GM23338 (cell line): Measurements from ENCODE around the gene ANKS1B. TPM values are rescaled to one million over a fixed set of nuclear protein-coding genes. Genes with fewer than 3 reads are reported as not detected.

Source experiments
- ATAC-seq: fragments of 200-7000 bp; cut with Tn5 transposase; 3 replicates; pipeline ENCODE4 v1.9.1; 2020
- DNase-seq: peaks from one replicate; pipeline ENCODE4 v3.0.0-alpha.2; 2015; ENCODE audit warnings: low spot score
- H2AFZ ChIP-seq: fragments of 200-600 bp; sonication (generic); 2 replicates; pipeline ENCODE4 v1.8.0; 2016; ENCODE audit warnings: antibody characterized with exemption, mild to moderate bottlenecking, moderate library complexity
- H3F3A ChIP-seq: fragments of 200-600 bp; sonication (generic); replicated peaks from 2 replicates; pipeline ENCODE4 v1.8.0; 2017; ENCODE audit warnings: antibody characterized with exemption, mixed run types, low read depth
- H3K27ac ChIP-seq: fragments of 200-600 bp; sonication (generic); 2 replicates; pipeline ENCODE4 v1.6.1; 2016; ENCODE audit warnings: low read depth
- H3K27me3 ChIP-seq: fragments of 200-600 bp; sonication (generic); 2 replicates; pipeline ENCODE4 v1.8.0; 2016; ENCODE audit warnings: mild to moderate bottlenecking, mixed run types, moderate library complexity; ENCODE audit not compliant: insufficient read depth
- H3K36me3 ChIP-seq: fragments of 200-600 bp; sonication (generic); 2 replicates; pipeline ENCODE4 v1.8.0; 2016; ENCODE audit warnings: mild to moderate bottlenecking; ENCODE audit not compliant: insufficient read depth
- H3K4me1 ChIP-seq: fragments of 200-600 bp; sonication (generic); 2 replicates; pipeline ENCODE4 v1.8.0; 2016; ENCODE audit warnings: mild to moderate bottlenecking, moderate library complexity; ENCODE audit not compliant: insufficient read depth
- H3K4me2 ChIP-seq: fragments of 200-600 bp; sonication (generic); 2 replicates; pipeline ENCODE4 v1.7.1; 2017; ENCODE audit warnings: mixed run types
- H3K4me3 ChIP-seq: fragments of 200-600 bp; sonication (generic); 2 replicates; pipeline ENCODE4 v1.6.1; 2016; ENCODE audit warnings: mixed run types
- H3K79me2 ChIP-seq: fragments of 200-600 bp; sonication (generic); replicated peaks from 2 replicates; pipeline ENCODE4 v1.8.0; 2017; ENCODE audit warnings: mild to moderate bottlenecking; ENCODE audit not compliant: insufficient read depth
- H3K9me2 ChIP-seq: fragments of 200-600 bp; sonication (generic); 2 replicates; pipeline ENCODE4 v1.8.0; 2017; ENCODE audit not compliant: insufficient read depth
- H4K20me1 ChIP-seq: fragments of 200-600 bp; sonication (generic); replicated peaks from 2 replicates; pipeline ENCODE4 v1.8.0; 2017; ENCODE audit warnings: mild to moderate bottlenecking; ENCODE audit not compliant: insufficient read depth
- H3K27ac Mint-ChIP-seq: 2 replicates; pipeline ENCODE4 v1.8.0; 2020; ENCODE audit warnings: inconsistent platforms, mild to moderate bottlenecking, moderate library complexity, mixed read lengths
- H3K27me3 Mint-ChIP-seq: 3 replicates; pipeline ENCODE4 v1.8.0; 2022; ENCODE audit warnings: low read depth, mild to moderate bottlenecking, moderate library complexity, mixed read lengths, inconsistent platforms; ENCODE audit not compliant: insufficient read depth, poor library complexity
- H3K36me3 Mint-ChIP-seq: 3 replicates; pipeline ENCODE4 v1.8.0; 2021; ENCODE audit warnings: low read depth, mild to moderate bottlenecking, inconsistent platforms, moderate library complexity, mixed read lengths
- H3K4me1 Mint-ChIP-seq: 3 replicates; pipeline ENCODE4 v1.8.0; 2020; ENCODE audit warnings: mild to moderate bottlenecking, inconsistent platforms, mixed read lengths
- H3K4me3 Mint-ChIP-seq: 3 replicates; pipeline ENCODE4 v1.8.0; 2021; ENCODE audit warnings: moderate library complexity, mild to moderate bottlenecking, inconsistent platforms, mixed read lengths
- H3K9me3 Mint-ChIP-seq: 3 replicates; pipeline ENCODE4 v1.8.0; 2020; ENCODE audit warnings: moderate library complexity, mild to moderate bottlenecking, inconsistent platforms, mixed read lengths
- EZH2 ChIP-seq: fragments of 200-600 bp; sonication (generic); IDR thresholded peaks from one replicate; pipeline ENCODE4 v1.8.0; 2017; ENCODE audit warnings: antibody characterized with exemption, mild to moderate bottlenecking, low read depth; ENCODE audit not compliant: unreplicated experiment
- NANOG ChIP-seq: IDR thresholded peaks from 2 replicates; pipeline ENCODE4 v1.6.1; 2016; ENCODE audit warnings: antibody characterized with exemption, borderline replicate concordance
- POLR2AphosphoS5 ChIP-seq: IDR thresholded peaks from 2 replicates; pipeline ENCODE4 v1.6.1; 2016; ENCODE audit warnings: antibody characterized with exemption, low read depth
- ZNF114 ChIP-seq: fragments of 250-450 bp; sonication (Bioruptor Pico); IDR thresholded peaks from 2 replicates; pipeline ENCODE4 v1.5.0; 2020; ENCODE audit warnings: mild to moderate bottlenecking, moderate library complexity
- ZNF331 ChIP-seq: fragments of 250-450 bp; sonication (Bioruptor Pico); IDR thresholded peaks from 2 replicates; pipeline ENCODE4 v1.5.0; 2020; ENCODE audit warnings: low read depth, mild to moderate bottlenecking, moderate library complexity
- polyA plus RNA-seq: library from polyadenylated mRNA; unstranded; fragments of >200 nt; fragmentation: Nextera tagmentation; extraction: Ambion mirVana; gene quantifications from 2 replicates; pipeline ENCODE4 v1.2.1, GENCODE V29; 2016
- total RNA-seq: library from RNA; depleted of rRNA; stranded (reverse); fragments of >200 nt; shearing (Covaris generic); gene quantifications from 2 replicates; pipeline ENCODE4 v1.2.3, GENCODE V29; 2014
- TF ChIP-seq, protein P1 (sequence below): fragments of 250-450 bp; sonication (Bioruptor Pico); IDR thresholded peaks from 2 replicates; pipeline ENCODE4 v1.5.0; 2020; ENCODE audit warnings: mild to moderate bottlenecking, moderate library complexity
- TF ChIP-seq, protein P2 (sequence below), 2 experiments: fragments of 200-600 bp in 1 of 2; sonication (generic) in 1 of 2; conservative IDR thresholded peaks; 2 replicates each; pipeline versions ENCODE4 v1.5.1 to v1.6.1; 2016 to 2017; ENCODE audit warnings: antibody characterized with exemption in 2 of 2, low read depth in 2 of 2, mild to moderate bottlenecking in 2 of 2, moderate library complexity in 1 of 2
- TF ChIP-seq, protein P3 (sequence below): IDR thresholded peaks from one replicate; pipeline ENCODE4 v1.6.1; 2018; ENCODE audit warnings: antibody characterized with exemption; ENCODE audit not compliant: unreplicated experiment

Gene ANKS1B
- total and polyA plus RNA-seq, 2 experiments from 2014 or later = 4.3 to 5.8 TPM

DNA sequence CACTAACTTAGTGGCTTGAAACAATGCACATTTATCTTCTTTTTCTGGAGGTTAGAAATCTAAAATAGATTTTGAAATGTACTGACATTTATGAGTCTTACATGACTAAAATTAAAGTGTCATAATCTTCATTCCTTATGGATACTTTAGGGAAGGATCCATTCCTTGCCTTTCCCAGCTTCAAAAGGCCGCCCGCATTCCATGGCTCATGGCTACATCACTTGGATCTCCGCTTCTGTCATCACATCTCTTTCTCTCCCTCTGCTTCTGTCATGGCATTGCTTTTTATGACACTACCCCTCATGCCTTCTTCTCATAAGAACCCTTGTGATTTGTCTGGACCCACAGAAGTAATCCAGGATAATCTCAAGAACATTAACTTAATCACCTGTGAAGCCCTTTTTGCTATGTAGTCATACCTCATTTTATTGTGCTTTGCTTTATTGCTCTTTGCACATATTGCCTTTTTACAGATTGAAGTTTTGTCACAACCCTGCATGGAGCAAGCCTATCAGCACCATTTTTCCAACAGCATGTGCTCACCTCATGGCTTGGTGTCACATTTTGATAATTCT, 270.7 kb downstream of the ANKS1B start (continued):
- TF ChIP-seq, protein P1, sequence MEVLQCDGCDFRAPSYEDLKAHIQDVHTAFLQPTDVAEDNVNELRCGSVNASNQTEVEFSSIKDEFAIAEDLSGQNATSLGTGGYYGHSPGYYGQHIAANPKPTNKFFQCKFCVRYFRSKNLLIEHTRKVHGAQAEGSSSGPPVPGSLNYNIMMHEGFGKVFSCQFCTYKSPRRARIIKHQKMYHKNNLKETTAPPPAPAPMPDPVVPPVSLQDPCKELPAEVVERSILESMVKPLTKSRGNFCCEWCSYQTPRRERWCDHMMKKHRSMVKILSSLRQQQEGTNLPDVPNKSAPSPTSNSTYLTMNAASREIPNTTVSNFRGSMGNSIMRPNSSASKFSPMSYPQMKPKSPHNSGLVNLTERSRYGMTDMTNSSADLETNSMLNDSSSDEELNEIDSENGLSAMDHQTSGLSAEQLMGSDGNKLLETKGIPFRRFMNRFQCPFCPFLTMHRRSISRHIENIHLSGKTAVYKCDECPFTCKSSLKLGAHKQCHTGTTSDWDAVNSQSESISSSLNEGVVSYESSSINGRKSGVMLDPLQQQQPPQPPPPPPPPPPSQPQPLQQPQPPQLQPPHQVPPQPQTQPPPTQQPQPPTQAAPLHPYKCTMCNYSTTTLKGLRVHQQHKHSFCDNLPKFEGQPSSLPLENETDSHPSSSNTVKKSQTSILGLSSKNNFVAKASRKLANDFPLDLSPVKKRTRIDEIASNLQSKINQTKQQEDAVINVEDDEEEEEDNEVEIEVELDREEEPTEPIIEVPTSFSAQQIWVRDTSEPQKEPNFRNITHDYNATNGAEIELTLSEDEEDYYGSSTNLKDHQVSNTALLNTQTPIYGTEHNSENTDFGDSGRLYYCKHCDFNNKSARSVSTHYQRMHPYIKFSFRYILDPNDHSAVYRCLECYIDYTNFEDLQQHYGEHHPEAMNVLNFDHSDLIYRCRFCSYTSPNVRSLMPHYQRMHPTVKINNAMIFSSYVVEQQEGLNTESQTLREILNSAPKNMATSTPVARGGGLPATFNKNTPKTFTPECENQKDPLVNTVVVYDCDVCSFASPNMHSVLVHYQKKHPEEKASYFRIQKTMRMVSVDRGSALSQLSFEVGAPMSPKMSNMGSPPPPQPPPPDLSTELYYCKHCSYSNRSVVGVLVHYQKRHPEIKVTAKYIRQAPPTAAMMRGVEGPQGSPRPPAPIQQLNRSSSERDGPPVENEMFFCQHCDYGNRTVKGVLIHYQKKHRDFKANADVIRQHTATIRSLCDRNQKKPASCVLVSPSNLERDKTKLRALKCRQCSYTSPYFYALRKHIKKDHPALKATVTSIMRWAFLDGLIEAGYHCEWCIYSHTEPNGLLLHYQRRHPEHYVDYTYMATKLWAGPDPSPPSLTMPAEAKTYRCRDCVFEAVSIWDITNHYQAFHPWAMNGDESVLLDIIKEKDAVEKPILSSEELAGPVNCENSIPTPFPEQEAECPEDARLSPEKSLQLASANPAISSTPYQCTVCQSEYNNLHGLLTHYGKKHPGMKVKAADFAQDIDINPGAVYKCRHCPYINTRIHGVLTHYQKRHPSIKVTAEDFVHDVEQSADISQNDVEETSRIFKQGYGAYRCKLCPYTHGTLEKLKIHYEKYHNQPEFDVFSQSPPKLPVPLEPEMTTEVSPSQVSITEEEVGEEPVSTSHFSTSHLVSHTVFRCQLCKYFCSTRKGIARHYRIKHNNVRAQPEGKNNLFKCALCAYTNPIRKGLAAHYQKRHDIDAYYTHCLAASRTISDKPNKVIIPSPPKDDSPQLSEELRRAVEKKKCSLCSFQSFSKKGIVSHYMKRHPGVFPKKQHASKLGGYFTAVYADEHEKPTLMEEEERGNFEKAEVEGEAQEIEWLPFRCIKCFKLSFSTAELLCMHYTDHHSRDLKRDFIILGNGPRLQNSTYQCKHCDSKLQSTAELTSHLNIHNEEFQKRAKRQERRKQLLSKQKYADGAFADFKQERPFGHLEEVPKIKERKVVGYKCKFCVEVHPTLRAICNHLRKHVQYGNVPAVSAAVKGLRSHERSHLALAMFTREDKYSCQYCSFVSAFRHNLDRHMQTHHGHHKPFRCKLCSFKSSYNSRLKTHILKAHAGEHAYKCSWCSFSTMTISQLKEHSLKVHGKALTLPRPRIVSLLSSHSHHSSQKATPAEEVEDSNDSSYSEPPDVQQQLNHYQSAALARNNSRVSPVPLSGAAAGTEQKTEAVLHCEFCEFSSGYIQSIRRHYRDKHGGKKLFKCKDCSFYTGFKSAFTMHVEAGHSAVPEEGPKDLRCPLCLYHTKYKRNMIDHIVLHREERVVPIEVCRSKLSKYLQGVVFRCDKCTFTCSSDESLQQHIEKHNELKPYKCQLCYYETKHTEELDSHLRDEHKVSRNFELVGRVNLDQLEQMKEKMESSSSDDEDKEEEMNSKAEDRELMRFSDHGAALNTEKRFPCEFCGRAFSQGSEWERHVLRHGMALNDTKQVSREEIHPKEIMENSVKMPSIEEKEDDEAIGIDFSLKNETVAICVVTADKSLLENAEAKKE = no peak
- TF ChIP-seq, protein P2, sequence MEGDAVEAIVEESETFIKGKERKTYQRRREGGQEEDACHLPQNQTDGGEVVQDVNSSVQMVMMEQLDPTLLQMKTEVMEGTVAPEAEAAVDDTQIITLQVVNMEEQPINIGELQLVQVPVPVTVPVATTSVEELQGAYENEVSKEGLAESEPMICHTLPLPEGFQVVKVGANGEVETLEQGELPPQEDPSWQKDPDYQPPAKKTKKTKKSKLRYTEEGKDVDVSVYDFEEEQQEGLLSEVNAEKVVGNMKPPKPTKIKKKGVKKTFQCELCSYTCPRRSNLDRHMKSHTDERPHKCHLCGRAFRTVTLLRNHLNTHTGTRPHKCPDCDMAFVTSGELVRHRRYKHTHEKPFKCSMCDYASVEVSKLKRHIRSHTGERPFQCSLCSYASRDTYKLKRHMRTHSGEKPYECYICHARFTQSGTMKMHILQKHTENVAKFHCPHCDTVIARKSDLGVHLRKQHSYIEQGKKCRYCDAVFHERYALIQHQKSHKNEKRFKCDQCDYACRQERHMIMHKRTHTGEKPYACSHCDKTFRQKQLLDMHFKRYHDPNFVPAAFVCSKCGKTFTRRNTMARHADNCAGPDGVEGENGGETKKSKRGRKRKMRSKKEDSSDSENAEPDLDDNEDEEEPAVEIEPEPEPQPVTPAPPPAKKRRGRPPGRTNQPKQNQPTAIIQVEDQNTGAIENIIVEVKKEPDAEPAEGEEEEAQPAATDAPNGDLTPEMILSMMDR (conservative IDR thresholded peaks at IDR 0.05; ENCODE audit: low read depth in 2 of 2) = no peak

GRCh38 chr12:99712281-99712680, 272.5 kb downstream of the ANKS1B start:
- peaks cover 7% of the 10 kb centered on the region for H3K4me1 Mint-ChIP-seq
- no peaks in the 10 kb centered on the region for H4K20me1 ChIP-seq
- no peaks in the 10 kb centered on the region for H3F3A ChIP-seq
- no peaks in the 10 kb centered on the region for H3K79me2 ChIP-seq
- H2AFZ ChIP-seq = no peak overlapping the region
- peaks cover 13% of the 10 kb centered on the region for H3K9me3 Mint-ChIP-seq
- peaks cover 9% of the 10 kb centered on the region for H3K36me3 Mint-ChIP-seq
- H3K4me2 ChIP-seq = no peak overlapping the region
- H3K9me2 ChIP-seq = no peaks in the 10 kb centered on the region
- no peak overlapping the region for H3K27ac Mint-ChIP-seq
- ATAC-seq (no peak), DNase-seq (no peak)
- H3K27me3 ChIP-seq = no peaks in the 10 kb centered on the region
- no peaks in the 10 kb centered on the region for H3K36me3 ChIP-seq
- no peaks in the 10 kb centered on the region for H3K4me1 ChIP-seq
- H3K4me3 Mint-ChIP-seq = no peak overlapping the region
- no peak overlapping the region for H3K4me3 ChIP-seq
- H3K27ac ChIP-seq = no peak overlapping the region
- peaks cover 4% of the 10 kb centered on the region for H3K27me3 Mint-ChIP-seq
- no peak for TF ChIP-seq EZH2
- no peak for TF ChIP-seq ZNF331 (CRISPR knock-in tag)
- no peak for TF ChIP-seq NANOG
- TF ChIP-seq, protein P3, sequence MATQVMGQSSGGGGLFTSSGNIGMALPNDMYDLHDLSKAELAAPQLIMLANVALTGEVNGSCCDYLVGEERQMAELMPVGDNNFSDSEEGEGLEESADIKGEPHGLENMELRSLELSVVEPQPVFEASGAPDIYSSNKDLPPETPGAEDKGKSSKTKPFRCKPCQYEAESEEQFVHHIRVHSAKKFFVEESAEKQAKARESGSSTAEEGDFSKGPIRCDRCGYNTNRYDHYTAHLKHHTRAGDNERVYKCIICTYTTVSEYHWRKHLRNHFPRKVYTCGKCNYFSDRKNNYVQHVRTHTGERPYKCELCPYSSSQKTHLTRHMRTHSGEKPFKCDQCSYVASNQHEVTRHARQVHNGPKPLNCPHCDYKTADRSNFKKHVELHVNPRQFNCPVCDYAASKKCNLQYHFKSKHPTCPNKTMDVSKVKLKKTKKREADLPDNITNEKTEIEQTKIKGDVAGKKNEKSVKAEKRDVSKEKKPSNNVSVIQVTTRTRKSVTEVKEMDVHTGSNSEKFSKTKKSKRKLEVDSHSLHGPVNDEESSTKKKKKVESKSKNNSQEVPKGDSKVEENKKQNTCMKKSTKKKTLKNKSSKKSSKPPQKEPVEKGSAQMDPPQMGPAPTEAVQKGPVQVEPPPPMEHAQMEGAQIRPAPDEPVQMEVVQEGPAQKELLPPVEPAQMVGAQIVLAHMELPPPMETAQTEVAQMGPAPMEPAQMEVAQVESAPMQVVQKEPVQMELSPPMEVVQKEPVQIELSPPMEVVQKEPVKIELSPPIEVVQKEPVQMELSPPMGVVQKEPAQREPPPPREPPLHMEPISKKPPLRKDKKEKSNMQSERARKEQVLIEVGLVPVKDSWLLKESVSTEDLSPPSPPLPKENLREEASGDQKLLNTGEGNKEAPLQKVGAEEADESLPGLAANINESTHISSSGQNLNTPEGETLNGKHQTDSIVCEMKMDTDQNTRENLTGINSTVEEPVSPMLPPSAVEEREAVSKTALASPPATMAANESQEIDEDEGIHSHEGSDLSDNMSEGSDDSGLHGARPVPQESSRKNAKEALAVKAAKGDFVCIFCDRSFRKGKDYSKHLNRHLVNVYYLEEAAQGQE = no peak
- no peak for TF ChIP-seq POLR2AphosphoS5
- TF ChIP-seq, protein P2 (conservative IDR thresholded peaks at IDR 0.05; ENCODE audit: low read depth in 2 of 2) = no peak
- TF ChIP-seq ZNF114 (CRISPR knock-in tag) = no peak
